GM18498 (cell line): ENCODE measurements around the gene EIF5A2.

Source experiments
- ATAC-seq: cut with Tn5 transposase; IDR thresholded peaks from one replicate; pipeline ENCODE4 v1.9.1; 2021; ENCODE audit warnings: mild to moderate bottlenecking, moderate library complexity; ENCODE audit not compliant: unreplicated experiment

Gene EIF5A2

DNA sequence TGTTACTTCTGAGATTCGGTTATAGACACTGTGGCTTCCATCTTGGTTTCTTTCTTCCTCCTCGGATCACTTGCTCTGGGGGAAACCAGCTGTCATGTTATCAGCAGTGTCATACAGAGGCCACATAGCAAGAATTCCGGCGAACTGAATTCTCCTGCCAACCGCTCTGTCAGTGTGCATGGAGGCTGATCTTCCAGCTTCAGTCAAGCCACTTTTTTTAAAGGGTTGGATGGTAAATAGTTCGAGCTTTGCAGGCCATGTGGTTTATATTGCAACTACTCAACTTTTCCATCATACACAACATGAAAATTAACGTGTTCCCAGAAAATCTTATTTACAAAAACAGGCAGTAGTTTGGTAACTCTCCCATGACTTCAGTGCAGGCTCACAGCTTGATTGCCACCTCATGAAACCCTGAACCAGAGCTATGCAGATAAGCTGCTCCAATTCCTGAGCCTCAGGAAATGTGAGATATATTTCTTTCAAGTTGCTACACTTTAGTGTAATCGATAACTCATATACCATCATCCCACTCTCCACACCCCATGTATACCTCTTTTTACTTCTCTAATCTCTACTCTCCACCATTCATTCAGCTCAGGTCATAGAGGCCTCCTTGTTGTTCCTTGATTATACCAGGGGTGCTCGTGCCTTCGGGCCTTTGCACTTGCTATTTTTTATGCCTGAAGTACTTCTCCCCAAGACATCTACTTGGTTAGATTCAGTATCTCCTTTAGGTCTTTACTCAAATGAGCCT, 45.6 kb downstream of the EIF5A2 start:
- no peak for ATAC-seq

DNA sequence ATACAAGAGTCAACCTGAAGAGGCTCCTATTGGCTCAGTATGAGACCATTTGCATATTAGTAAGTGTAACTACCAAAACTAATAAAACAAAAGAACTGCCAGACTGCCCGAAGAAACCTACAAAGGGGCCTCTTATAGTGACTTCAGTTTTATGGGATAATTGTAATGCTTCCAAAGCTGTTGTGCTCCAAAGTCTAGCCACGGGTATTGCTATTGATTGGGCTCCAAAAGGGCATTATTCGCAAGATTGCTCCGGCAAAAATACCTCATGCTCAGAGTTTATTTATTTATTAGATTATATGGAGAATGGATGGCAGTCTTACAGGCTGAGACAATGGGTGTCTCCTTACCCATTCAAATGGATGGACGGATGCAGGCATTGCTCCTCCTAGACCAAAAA, 49.8 kb downstream of the EIF5A2 start:
- ATAC-seq = no peak

DNA sequence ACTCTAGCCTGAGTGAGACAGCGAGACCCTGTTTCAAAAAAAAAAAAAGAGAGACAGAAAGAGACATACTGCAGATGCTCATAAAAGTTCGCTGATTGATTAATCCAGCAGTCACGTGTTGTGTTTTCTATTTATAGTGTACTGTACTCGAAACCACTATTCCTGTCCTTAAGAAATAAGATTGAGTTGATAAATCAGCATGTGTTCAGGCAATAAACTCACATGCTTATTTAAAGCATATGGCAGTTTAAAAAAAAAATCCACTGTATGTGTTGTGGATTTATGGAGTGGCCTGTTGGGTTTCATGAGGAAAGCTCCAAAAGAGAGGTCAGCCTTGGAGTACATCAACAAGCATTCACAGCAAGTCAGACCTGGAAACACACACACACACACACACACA, 56.1 kb downstream of the EIF5A2 start:
- no peak for ATAC-seq

GRCh38 chr3:170848292-170848917, 60.0 kb downstream of the EIF5A2 start:
- ATAC-seq = no peak

DNA sequence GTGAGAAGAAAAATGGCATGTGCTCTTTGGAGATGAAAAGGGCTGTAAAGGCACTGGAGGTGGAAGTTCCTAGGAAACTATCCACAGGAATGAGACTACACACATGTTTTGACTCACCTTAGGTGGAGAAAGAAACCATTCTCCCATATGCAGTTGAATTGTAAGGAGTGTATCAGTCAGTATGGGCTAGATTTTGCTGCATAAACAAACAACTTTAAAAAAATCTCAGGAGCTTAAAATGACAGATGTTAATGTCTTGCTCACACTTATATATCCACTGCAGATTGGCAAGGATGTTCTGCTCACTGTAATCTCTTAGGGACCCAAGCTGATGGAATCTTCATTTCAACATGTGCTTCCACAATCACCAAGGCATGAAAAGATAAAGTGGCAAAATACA, 64.1 kb downstream of the EIF5A2 start:
- no peak for ATAC-seq

DNA sequence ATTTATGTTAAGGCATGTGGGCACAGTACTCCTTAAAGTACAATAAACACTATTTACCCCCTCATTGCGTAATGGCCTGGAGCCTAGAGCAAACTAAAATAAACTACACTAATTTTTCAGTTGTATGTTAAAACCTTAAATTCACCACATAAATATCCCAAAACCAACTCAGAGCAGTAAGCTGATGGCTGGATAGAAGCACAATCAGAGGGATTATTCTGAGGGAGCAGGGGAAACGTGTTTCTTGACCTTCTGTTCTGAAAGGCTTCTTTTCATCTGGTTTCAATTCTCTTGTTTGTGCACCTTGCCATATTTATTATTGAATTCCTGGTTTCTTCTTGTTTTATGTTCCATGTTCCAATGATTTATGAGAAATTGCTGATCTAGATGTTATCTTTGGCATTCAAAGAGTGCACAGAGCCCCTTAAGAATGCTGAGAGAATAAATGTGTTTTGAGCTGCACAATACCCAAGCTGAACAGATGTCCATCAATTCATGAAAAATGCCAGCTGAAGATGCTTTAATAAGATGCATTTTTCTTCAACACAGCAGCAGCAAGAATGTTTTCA, 68.1 kb downstream of the EIF5A2 start:
- ATAC-seq = no peak

DNA sequence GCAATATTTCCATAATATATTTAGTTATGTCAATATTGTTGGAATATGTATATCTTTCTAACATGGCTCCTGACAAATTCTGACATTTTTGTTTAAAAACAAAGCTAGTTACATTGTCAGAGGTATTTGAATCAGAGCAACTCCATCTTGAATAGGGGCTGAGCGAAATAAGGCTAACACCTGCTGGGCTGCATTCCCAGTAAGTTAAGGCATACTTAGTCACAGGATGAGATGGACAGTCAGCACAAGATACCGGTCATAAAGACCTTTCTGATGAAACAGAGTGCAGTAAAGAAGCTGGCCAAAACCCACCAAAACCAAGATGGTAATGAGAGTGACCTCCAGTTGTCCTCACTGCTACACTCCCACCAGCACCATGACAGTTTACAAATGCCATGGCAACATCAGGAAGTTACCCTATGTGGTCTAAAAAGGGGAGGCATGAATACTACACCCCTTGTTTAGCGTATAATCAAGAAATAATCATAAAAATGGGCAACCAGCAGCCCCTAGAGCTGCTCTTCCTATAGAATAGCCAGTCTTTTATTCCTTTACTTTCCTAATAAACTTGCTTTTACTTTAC, 68.8 kb downstream of the EIF5A2 start:
- no peak for ATAC-seq
